Cardiac fibroblast (primary cell): ENCODE data around the gene BRAT1.
"Not testable (repeated sequence)": the region's sequence is repeated elsewhere in the genome, so short reads cannot be mapped to it uniquely, and the experiment has no call there.

ENCODE experiments used
- DNase-seq, 2 donors: peaks; one replicate each; pipeline versions ENCODE4 v3.0.0 to v3.0.0-alpha.2; 2010; ENCODE audit warnings: low read depth in 2 of 2
- H3K4me3 ChIP-seq, 2 donors: replicated peaks in 1 of 2; 1 replicate in 1 of 2; 2 replicates in 1 of 2; pipeline ENCODE4 v1.5.1; 2011; ENCODE audit warnings: low read depth in 2 of 2, low read length in 2 of 2, mild to moderate bottlenecking in 2 of 2, moderate library complexity in 1 of 2
- CTCF ChIP-seq: IDR thresholded peaks from one replicate; pipeline ENCODE4 v1.5.1; 2011; ENCODE audit warnings: low read depth, mild to moderate bottlenecking, low read length, inconsistent platforms

Gene BRAT1

GRCh38 chr7:2531796-2532110 is 23.6 kb downstream of the BRAT1 start:
- not testable (repeated sequence) for DNase-seq, H3K4me3 ChIP-seq

GRCh38 chr7:2530994-2531795 is 24.1 kb downstream of the BRAT1 start:
- not testable (repeated sequence) for DNase-seq, H3K4me3 ChIP-seq

GRCh38 chr7:2530071-2530987 is 25.0 kb downstream of the BRAT1 start:
- no peak overlapping the region for H3K4me3 ChIP-seq

GRCh38 chr7:2529161-2530070 is 25.9 kb downstream of the BRAT1 start:
- peak; percentile 60 to 66 for DNase-seq
- no peak overlapping the region for H3K4me3 ChIP-seq
- no peak for TF ChIP-seq CTCF

More at GRCh38 chr7:2530071-2530987, 25.0 kb downstream of the BRAT1 start:
- TF ChIP-seq CTCF, result no peak
- peak in 1 of 2 donors; percentile 45 for DNase-seq

- no peak for DNase-seq
- TF ChIP-seq CTCF, result no peak
- no peak overlapping the region for H3K4me3 ChIP-seq
Observed at GRCh38 chr7:2528481-2529095, 26.7 kb downstream of the BRAT1 start.

- DNase-seq, result peak; percentile 53 to 77
- TF ChIP-seq CTCF, result no peak
- H3K4me3 ChIP-seq, result no peak overlapping the region
Observed at GRCh38 chr7:2527505-2528467, 27.5 kb downstream of the BRAT1 start.
